Osteoblast (primary cell): ENCODE data around the gene AP2B1. TPM values are rescaled to one million over a fixed set of nuclear protein-coding genes. Genes with fewer than 3 reads are reported as not detected.

ENCODE experiments used
- DNase-seq: peaks from one replicate; pipeline ENCODE4 v3.0.0; 2011; ENCODE audit warnings: low spot score, mixed read lengths; ENCODE audit not compliant: insufficient read length; ENCODE audit errors: missing footprints
- H2AFZ ChIP-seq: 2 replicates; pipeline ENCODE4 v1.6.0; 2011; ENCODE audit warnings: mild to moderate bottlenecking, low read length
- H3K27ac ChIP-seq: 2 replicates; pipeline ENCODE4 v1.5.1; 2011; ENCODE audit warnings: mild to moderate bottlenecking, low read depth, low read length, moderate library complexity
- H3K27me3 ChIP-seq: 2 replicates; pipeline ENCODE4 v1.6.0; 2012; ENCODE audit warnings: mild to moderate bottlenecking, control low read depth, inconsistent platforms, low read length, moderate library complexity; ENCODE audit not compliant: insufficient read depth
- H3K36me3 ChIP-seq: 2 replicates; pipeline ENCODE4 v1.5.1; 2011; ENCODE audit warnings: mild to moderate bottlenecking, low read length, control low read depth, moderate library complexity; ENCODE audit not compliant: insufficient read depth
- H3K4me1 ChIP-seq: 2 replicates; pipeline ENCODE4 v1.5.1; 2011; ENCODE audit warnings: mild to moderate bottlenecking, low read length, control low read depth, moderate library complexity; ENCODE audit not compliant: insufficient read depth
- H3K4me2 ChIP-seq: 2 replicates; pipeline ENCODE4 v1.6.0; 2011; ENCODE audit warnings: mild to moderate bottlenecking, low read length; ENCODE audit not compliant: insufficient read depth
- H3K4me3 ChIP-seq: fragments of 200-600 bp; sonication (generic); 3 replicates; pipeline ENCODE4 v1.5.1; 2012; ENCODE audit warnings: mild to moderate bottlenecking, low read length, inconsistent platforms; ENCODE audit not compliant: insufficient read depth
- H3K79me2 ChIP-seq: 2 replicates; pipeline ENCODE4 v1.6.0; 2012; ENCODE audit warnings: mild to moderate bottlenecking, low read length, control low read depth, inconsistent platforms; ENCODE audit not compliant: insufficient read depth
- H3K9me3 ChIP-seq: 2 replicates; pipeline ENCODE4 v1.5.1; 2011; ENCODE audit warnings: low read depth, low read length, control low read depth
- H4K20me1 ChIP-seq: 2 replicates; pipeline ENCODE4 v1.6.0; 2012; ENCODE audit warnings: mild to moderate bottlenecking, low read length, control low read depth; ENCODE audit not compliant: insufficient read depth
- total RNA-seq: library from RNA; depleted of rRNA; stranded (reverse); fragments of >200 nt; gene quantifications from 2 replicates; pipeline ENCODE4 v1.2.3, GENCODE V29; 2012
- TF ChIP-seq, protein P1 (sequence below): IDR thresholded peaks from 2 replicates; pipeline ENCODE4 v1.5.1; 2011; ENCODE audit warnings: mild to moderate bottlenecking, low read depth, low read length, moderate library complexity; ENCODE audit errors: extremely low read depth

The AP2B1 gene
- total RNA-seq, 1 donor: 84.0 TPM

DNA sequence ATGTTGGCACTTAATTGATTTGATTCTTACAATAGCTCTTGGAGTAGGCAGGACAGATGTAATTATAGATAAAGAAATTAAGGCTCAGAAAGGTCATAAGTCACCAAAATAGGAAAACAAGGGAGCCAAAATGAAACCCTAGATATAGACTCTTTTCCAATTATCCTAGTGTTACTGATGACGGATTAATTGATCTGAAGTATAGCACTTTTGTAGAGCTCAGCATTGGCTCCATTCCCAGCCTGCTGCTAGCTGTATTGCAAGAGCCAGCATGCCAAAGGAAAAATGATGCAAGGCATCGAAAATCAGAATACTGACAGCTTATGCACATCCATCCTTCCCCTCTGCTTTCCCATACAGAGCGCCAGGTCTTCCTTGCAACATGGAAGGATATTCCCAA, 122.8 kb downstream of the AP2B1 start:
- Histone ChIP-seq H3K4me1 (peaks cover 16% of the 10 kb centered on the region), H3K4me2 (no peak overlapping the region), H3K4me3 (no peak overlapping the region), H4K20me1 (peaks cover 12% of the 10 kb centered on the region), H3K27ac (no peak overlapping the region), H3K27me3 (no peaks in the 10 kb centered on the region), H3K79me2 (peaks cover 2% of the 10 kb centered on the region), H3K36me3 (peaks cover 28% of the 10 kb centered on the region), H3K9me3 (no peaks in the 10 kb centered on the region), H2AFZ (no peak overlapping the region)
- TF ChIP-seq, protein P1, sequence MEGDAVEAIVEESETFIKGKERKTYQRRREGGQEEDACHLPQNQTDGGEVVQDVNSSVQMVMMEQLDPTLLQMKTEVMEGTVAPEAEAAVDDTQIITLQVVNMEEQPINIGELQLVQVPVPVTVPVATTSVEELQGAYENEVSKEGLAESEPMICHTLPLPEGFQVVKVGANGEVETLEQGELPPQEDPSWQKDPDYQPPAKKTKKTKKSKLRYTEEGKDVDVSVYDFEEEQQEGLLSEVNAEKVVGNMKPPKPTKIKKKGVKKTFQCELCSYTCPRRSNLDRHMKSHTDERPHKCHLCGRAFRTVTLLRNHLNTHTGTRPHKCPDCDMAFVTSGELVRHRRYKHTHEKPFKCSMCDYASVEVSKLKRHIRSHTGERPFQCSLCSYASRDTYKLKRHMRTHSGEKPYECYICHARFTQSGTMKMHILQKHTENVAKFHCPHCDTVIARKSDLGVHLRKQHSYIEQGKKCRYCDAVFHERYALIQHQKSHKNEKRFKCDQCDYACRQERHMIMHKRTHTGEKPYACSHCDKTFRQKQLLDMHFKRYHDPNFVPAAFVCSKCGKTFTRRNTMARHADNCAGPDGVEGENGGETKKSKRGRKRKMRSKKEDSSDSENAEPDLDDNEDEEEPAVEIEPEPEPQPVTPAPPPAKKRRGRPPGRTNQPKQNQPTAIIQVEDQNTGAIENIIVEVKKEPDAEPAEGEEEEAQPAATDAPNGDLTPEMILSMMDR: no peak
- DNase-seq: no peak

DNA sequence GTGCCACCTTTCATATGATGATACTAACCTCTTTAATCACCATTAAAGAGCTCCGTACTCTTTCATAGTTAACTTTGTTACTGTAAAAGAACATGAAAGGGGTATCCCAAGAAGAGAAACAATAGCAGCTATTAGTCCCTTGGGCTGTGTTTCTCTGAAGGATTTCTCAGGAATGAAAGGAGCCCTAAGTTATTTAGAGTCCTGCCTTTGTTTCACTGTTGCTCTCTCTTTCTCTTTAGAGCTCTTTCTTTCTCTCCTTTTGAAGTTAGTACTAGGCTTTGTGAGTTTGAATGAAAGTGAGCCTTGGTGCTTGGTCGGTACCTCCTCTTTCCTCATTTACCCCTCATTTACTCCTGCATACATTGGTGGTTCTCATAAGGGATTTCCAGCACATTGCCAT, 123.8 kb downstream of the AP2B1 start:
- TF ChIP-seq, protein P1: no peak
- no peak overlapping the region for H3K4me3 ChIP-seq
- peaks cover 16% of the 10 kb centered on the region for H3K4me1 ChIP-seq
- H4K20me1 ChIP-seq: peaks cover 16% of the 10 kb centered on the region
- no peak for DNase-seq
- H3K79me2 ChIP-seq: no peaks in the 10 kb centered on the region
- no peak overlapping the region for H2AFZ ChIP-seq
- H3K27ac ChIP-seq: no peak overlapping the region
- no peaks in the 10 kb centered on the region for H3K27me3 ChIP-seq
- H3K9me3 ChIP-seq: no peaks in the 10 kb centered on the region
- H3K4me2 ChIP-seq: no peak overlapping the region
- H3K36me3 ChIP-seq: peaks cover 28% of the 10 kb centered on the region

DNA sequence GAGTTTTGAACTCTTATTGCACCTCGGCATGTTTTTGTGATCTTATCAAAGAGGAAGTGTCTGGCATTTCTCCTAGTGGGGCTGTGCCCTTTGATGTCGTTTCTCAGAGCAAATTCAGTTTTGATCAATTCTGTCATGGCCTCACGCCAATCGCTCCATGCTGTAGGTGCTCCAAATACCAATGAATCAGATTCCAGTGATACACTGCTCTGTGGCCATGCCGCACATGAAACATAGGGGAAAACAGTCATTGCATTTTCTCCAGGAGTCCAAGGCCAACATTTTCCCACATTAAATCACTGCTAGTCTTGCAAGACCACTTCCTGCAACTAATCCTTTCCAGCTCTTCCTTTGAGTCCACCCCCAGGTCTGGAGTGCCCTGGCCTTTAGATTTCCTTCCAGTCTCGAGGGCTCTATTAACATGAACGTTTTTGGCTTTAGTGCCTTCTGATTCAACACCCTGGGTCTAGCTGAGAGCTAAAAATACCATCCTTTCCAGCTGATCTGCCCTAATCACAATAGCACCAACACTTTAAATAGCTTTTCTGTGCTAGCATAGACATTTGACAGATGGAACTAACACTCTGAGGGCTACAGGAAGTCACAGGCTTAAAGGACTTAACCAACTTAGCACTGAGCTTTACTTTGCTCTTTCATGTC, 126.1 kb downstream of the AP2B1 start:
- H3K4me1 ChIP-seq: peaks cover 23% of the 10 kb centered on the region
- H3K9me3 ChIP-seq: no peaks in the 10 kb centered on the region
- no peak overlapping the region for H2AFZ ChIP-seq
- peaks cover 9% of the 10 kb centered on the region for H4K20me1 ChIP-seq
- H3K27ac ChIP-seq: peak overlapping the region; percentile 76
- DNase-seq: peak; percentile 91
- peaks cover 43% of the 10 kb centered on the region for H3K36me3 ChIP-seq
- TF ChIP-seq, protein P1: no peak
- peak overlapping the region; percentile 51 for H3K4me2 ChIP-seq
- no peaks in the 10 kb centered on the region for H3K79me2 ChIP-seq
- no peaks in the 10 kb centered on the region for H3K27me3 ChIP-seq
- H3K4me3 ChIP-seq: no peak overlapping the region

DNA sequence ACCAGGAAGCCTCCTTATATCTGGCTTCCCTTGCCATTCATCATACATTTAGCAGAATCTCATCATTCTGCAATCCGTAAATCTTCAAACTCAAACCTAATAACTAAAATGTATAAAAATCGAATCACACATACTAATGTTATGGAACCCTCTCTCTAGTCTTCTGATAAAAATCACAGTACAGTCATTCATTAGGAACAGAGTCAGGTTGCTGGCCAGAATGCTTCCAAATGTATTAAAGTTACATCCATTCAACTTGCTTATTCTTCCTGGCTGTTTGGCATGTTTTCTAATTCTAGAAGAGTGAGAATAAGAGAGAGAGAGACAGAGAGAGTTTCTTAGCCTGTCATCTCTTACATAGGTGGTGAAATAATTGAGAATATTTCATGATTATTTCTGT, 127.9 kb downstream of the AP2B1 start:
- no peak for DNase-seq
- TF ChIP-seq, protein P1: no peak
- Histone ChIP-seq H3K27me3 (no peaks in the 10 kb centered on the region), H3K4me1 (peaks cover 23% of the 10 kb centered on the region), H3K79me2 (no peaks in the 10 kb centered on the region), H3K27ac (peak overlapping the region; percentile 2), H3K4me2 (no peak overlapping the region), H2AFZ (no peak overlapping the region), H4K20me1 (peaks cover 9% of the 10 kb centered on the region), H3K36me3 (peaks cover 35% of the 10 kb centered on the region), H3K4me3 (no peak overlapping the region), H3K9me3 (no peaks in the 10 kb centered on the region)
